Natural killer cell treated with Interleukin-12 subunit alpha and Interleukin-12 subunit beta and Interleukin-15 and Interleukin-18, amount 100 ng/mL, for 72 hours (primary cell): ENCODE data around the gene CCDC181. TPM values are rescaled to one million over a fixed set of nuclear protein-coding genes. Genes with fewer than 3 reads are reported as not detected.

Experiments
- ATAC-seq, 2 donors: fragments of 150-1000 bp; cut with Tn5 transposase in 1 of 2; sonication (Bioruptor Pico), chemical (Tn5 transposase) in 1 of 2; 2 replicates each; pipeline ENCODE4 v1.10.0; 2021
- DNase-seq: peaks from one replicate; pipeline ENCODE4 v3.0.0; 2022; ENCODE audit warnings: low spot score
- H3K27ac Mint-ChIP-seq, 2 donors: 1 replicate in 1 of 2; 2 replicates in 1 of 2; pipeline ENCODE4 v1.8.0; 2022; ENCODE audit warnings: mixed read lengths in 2 of 2, mild to moderate bottlenecking in 1 of 2, moderate library complexity in 1 of 2
- H3K27me3 Mint-ChIP-seq, 2 donors: 1 replicate in 1 of 2; 2 replicates in 1 of 2; pipeline ENCODE4 v1.8.0; 2022; ENCODE audit warnings: mixed read lengths in 2 of 2
- H3K36me3 Mint-ChIP-seq: one replicate; pipeline ENCODE4 v1.8.0; 2022; ENCODE audit warnings: mixed read lengths
- H3K4me1 Mint-ChIP-seq, 2 donors: 1 replicate in 1 of 2; 2 replicates in 1 of 2; pipeline ENCODE4 v1.8.0; 2022; ENCODE audit warnings: low read depth in 2 of 2, mixed read lengths in 2 of 2, mild to moderate bottlenecking in 1 of 2
- H3K4me3 Mint-ChIP-seq: one replicate; pipeline ENCODE4 v1.8.0; 2022; ENCODE audit warnings: mixed read lengths
- H3K9me3 Mint-ChIP-seq: 2 replicates; pipeline ENCODE4 v1.8.0; 2022; ENCODE audit warnings: mixed read lengths
- total RNA-seq, 2 donors: library from RNA; stranded (reverse); gene quantifications; one replicate each; pipeline ENCODE4 v1.2.3, GENCODE V29; 2022

The CCDC181 gene
- total RNA-seq, 2 donors from 2014 or later = 0.14 to 0.31 TPM

DNA sequence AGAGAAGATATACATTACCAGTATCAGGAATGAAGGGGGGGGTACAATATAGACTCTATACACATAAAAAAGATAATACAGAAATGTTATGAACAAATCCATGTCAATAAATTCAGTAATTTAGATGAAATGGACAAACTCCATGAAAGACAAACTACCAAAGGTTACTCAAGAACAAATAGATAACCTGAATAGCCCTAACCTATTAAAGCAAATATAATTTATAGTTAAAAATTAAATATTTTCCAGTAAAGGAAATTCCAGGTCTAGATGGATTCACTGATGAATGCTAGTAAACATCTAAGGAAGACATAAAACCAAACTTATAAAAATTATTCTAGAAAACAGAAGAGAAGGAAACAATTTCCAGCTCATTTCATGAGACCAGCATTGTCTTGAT, 46.1 kb downstream of the CCDC181 start:
- ATAC-seq (no peak), DNase-seq (no peak)
- Mint-ChIP-seq H3K9me3 (no peaks in the 10 kb centered on the region), H3K36me3 (peaks cover 26% of the 10 kb centered on the region), H3K27me3 (no peaks in the 10 kb centered on the region), H3K27ac (no peak overlapping the region), H3K4me3 (no peak overlapping the region), H3K4me1 (peaks cover 0 to 3% of the 10 kb centered on the region in 2 donors)

- Mint-ChIP-seq H3K27ac (no peak overlapping the region), H3K36me3 (peaks cover 14% of the 10 kb centered on the region), H3K4me3 (no peak overlapping the region), H3K4me1 (peaks cover 11 to 13% of the 10 kb centered on the region in 2 donors), H3K27me3 (no peaks in the 10 kb centered on the region), H3K9me3 (no peaks in the 10 kb centered on the region)
- ATAC-seq (no peak), DNase-seq (no peak)
Measured at GRCh38 chr1:169371404-169371803, 55.9 kb downstream of the CCDC181 start.

DNA sequence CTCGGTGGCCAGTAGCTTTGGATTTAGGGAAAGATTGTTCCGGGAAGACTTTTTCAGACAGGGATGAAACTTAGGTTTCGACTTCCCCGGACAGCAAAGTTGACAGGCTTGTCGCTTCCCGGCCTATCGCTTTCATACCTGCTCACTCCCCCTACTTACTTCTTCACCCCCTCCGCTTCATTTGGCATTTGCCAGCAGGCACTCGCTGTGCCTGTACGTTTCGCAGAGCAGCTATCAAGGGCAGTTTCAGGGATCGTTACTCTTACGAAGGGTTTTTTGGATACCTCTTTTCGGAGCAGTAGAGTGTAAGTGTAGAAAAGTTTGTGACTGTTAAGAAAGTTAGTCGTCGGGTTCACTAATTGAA, 58.9 kb downstream of the CCDC181 start:
- peaks cover 12% of the 10 kb centered on the region for H3K36me3 Mint-ChIP-seq
- DNase-seq (no peak), ATAC-seq (no peak)
- H3K27ac Mint-ChIP-seq = no peak overlapping the region
- H3K27me3 Mint-ChIP-seq = no peaks in the 10 kb centered on the region
- no peak overlapping the region for H3K4me3 Mint-ChIP-seq
- no peaks in the 10 kb centered on the region for H3K9me3 Mint-ChIP-seq
- peaks cover 14 to 20% of the 10 kb centered on the region in 2 donors for H3K4me1 Mint-ChIP-seq

DNA sequence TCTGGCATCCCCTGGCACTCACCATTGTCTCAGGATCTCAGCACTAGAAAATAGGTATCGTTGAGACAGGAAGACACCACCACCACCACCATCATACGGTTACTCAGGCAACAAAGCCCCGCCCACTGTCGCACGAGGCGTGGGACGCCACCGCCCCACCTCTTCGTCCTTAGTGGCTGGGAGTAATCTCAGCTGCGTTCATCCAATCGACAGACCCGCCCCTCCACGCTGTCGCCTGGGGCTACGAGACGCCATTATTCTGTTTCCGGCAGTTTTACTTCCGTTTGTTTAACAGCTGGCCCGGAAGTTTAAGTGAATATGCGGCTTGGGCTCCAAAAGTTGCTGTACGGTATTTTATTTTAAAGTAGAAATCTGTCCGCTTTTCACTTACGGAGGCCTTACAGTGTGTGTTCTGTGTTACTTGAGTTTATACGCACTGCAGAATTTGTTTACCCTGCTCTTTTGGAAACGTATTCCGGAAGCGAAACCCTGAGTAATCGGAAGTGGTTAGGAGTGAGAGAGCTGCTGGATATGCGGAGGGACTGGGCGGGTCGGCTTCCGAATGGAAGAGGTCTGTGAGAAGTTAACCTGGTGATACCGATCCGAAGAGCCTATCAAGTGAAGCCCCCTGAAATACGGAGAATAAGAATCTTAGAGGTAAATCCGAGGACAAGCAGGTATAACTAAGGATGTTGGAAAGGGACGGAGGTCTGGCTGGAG, 59.4 kb downstream of the CCDC181 start, which contains the start of the genes BLZF1 and NME7:
TSS of gene BLZF1 (plus strand) at position 510 of the 720 bp plus-strand sequence. CDS start 1,328 bp downstream, outside the sequence.
TSS of gene NME7 (minus strand) at position 112 of the 720 bp plus-strand sequence. CDS start at position 25, 87 bp downstream.
- peaks cover 12 to 19% of the 10 kb centered on the region in 2 donors for H3K4me1 Mint-ChIP-seq
- no peak within 1 kb of the TSS for H3K4me3 Mint-ChIP-seq
- no peak within 1 kb of the TSS for H3K27ac Mint-ChIP-seq
- peak; percentile 99 to 100 for ATAC-seq
- H3K9me3 Mint-ChIP-seq = no peaks in the 10 kb centered on the region
- H3K36me3 Mint-ChIP-seq = peaks cover 8% of the 10 kb centered on the region
- peak; percentile 98 for DNase-seq
- no peaks in the 10 kb centered on the region for H3K27me3 Mint-ChIP-seq

DNA sequence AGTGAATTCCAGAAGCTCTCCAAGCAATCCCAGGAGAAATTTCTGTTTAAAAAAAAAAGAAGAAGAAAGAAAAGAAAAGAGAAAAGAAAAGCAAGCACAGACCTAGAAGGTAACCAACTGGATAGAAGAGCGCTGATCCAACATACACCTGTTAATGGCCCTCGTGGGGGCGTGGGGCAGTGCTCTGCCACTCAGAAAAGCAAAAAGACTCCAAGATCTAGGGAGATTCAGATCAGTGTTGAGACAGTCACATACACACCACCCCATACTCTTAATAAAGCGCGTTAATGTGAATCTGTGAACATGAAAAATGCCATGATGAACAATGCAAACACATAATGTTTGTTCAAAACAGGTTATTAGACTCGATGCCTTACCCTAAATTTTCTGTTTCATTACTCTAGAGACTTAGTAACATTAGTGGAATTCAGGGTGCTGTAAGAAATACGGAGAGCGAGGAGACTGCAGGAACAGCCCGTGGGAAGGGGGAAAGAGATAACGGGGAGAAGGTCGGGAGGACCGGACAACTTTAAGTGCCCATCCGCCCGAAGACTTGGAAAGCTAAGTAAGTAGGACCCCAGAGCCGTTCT, 60.1 kb downstream of the CCDC181 start:
- Mint-ChIP-seq H3K27me3 (no peaks in the 10 kb centered on the region), H3K4me1 (peaks cover 12 to 22% of the 10 kb centered on the region in 2 donors), H3K9me3 (no peaks in the 10 kb centered on the region), H3K27ac (no peak overlapping the region), H3K36me3 (peaks cover 7% of the 10 kb centered on the region), H3K4me3 (no peak overlapping the region)
- ATAC-seq (no peak), DNase-seq (no peak)

DNA sequence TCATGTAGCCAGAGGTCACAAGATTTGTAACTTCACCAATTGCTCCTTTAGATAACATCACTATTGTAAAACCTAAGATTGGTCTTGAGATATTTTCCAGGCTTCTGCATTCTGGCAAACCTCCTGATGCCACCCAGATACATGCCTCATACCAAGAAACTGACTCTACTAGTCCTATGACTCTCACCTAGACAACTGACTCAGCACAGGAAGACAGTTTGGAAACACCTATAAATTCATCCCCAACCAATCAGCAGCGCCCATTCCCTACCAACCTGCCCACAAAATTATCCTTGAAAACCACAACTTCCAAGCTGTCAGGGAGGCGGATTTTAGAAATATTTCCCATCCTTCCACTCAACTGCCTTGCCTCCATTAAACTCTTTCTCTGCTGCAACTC, 62.3 kb downstream of the CCDC181 start:
- H3K27ac Mint-ChIP-seq = no peak overlapping the region
- ATAC-seq = no peak
- H3K9me3 Mint-ChIP-seq = no peaks in the 10 kb centered on the region
- no peak overlapping the region for H3K4me3 Mint-ChIP-seq
- no peak for DNase-seq
- H3K36me3 Mint-ChIP-seq = no peaks in the 10 kb centered on the region
- peaks cover 6 to 16% of the 10 kb centered on the region in 2 donors for H3K4me1 Mint-ChIP-seq
- no peaks in the 10 kb centered on the region for H3K27me3 Mint-ChIP-seq

GRCh38 chr1:169363046-169363730, 64.1 kb downstream of the CCDC181 start:
- DNase-seq (no peak), ATAC-seq (peak in 1 of 2 donors; percentile 51)
- no peaks in the 10 kb centered on the region for H3K9me3 Mint-ChIP-seq
- no peaks in the 10 kb centered on the region for H3K27me3 Mint-ChIP-seq
- H3K4me3 Mint-ChIP-seq = peak overlapping the region; percentile 24
- H3K36me3 Mint-ChIP-seq = no peaks in the 10 kb centered on the region
- H3K4me1 Mint-ChIP-seq = peaks cover 5 to 16% of the 10 kb centered on the region in 2 donors
- H3K27ac Mint-ChIP-seq = peak overlapping the region; percentile 20 to 47

DNA sequence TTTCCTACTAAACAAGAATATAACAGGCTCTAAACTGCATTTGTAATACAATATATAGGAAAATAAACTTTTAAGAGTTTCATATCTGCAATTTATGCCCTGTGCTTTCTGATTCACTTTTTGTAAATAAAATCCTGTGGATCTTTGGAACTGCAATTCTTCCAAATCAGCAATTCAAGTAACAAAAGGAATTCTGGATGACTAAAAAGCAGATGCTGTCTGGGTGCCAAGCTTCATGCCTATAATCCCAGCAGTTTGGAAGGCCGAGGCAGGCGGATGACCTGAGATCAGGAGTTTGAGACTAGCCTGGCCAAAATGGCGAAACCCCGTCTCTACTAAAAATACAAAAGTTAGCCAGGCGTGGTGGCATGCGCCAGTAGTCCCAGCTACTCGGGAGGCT, 66.0 kb downstream of the CCDC181 start:
- no peaks in the 10 kb centered on the region for H3K27me3 Mint-ChIP-seq
- DNase-seq (no peak), ATAC-seq (no peak)
- H3K4me1 Mint-ChIP-seq = peaks cover 5 to 16% of the 10 kb centered on the region in 2 donors
- no peaks in the 10 kb centered on the region for H3K9me3 Mint-ChIP-seq
- H3K27ac Mint-ChIP-seq = no peak overlapping the region
- no peak overlapping the region for H3K4me3 Mint-ChIP-seq
- H3K36me3 Mint-ChIP-seq = no peaks in the 10 kb centered on the region

DNA sequence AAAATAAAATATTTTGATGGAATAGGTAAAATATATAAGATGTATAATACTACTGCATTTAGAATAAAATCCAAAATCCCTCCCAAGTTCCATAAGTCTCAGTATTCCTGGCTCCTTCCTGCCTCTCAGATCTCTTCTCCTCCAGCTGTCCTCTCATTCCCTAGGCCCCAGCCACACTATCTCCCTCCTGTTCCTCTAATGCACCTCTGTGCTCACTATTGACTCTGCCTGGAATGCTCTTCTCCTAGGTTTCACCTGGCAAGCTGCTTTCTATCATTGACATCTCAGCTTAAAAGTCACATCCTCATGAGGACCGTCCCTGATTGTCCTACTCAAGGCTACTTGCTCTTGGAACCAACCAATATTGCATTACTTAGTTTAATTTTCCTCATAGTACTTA, 66.9 kb downstream of the CCDC181 start:
- Mint-ChIP-seq H3K27ac (no peak overlapping the region), H3K4me1 (peaks cover 5 to 16% of the 10 kb centered on the region in 2 donors), H3K9me3 (no peaks in the 10 kb centered on the region), H3K4me3 (no peak overlapping the region), H3K36me3 (no peaks in the 10 kb centered on the region), H3K27me3 (no peaks in the 10 kb centered on the region)
- ATAC-seq (no peak), DNase-seq (no peak)

DNA sequence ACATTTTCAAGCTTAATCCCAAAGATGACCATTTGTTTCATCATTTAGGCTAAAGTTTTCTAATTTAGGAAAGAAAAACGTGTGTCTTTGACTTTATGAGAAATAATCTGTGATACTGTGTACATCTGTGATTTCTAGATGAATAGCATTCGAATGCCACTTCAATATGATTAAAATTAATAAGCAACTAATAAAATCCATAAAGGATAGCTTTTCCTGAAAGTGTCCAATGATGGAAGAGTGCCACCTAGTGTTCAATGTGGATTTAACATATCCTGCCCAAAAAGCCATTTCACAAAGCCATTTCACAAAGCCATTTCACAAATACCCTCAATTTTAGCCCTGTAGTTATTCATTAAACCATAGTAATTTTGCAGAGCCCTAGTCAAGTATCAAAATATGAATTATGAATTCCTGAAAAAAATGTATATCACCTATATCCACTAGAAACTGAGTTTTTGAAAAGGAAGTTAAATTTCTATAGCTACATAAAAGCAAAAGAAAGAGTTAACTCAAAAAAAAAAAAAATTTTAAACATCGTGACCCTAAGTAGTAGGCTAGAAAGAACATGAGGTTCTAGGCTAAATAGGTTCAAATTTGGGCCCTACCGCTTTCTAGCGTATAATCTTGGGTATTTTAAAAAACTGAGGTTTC, 78.8 kb downstream of the CCDC181 start:
- H3K27ac Mint-ChIP-seq = no peak overlapping the region
- DNase-seq (peak; percentile 81), ATAC-seq (no peak)
- H3K4me1 Mint-ChIP-seq = no peaks in the 10 kb centered on the region
- no peak overlapping the region for H3K4me3 Mint-ChIP-seq
- no peaks in the 10 kb centered on the region for H3K9me3 Mint-ChIP-seq
- no peaks in the 10 kb centered on the region for H3K27me3 Mint-ChIP-seq
- H3K36me3 Mint-ChIP-seq = no peaks in the 10 kb centered on the region

DNA sequence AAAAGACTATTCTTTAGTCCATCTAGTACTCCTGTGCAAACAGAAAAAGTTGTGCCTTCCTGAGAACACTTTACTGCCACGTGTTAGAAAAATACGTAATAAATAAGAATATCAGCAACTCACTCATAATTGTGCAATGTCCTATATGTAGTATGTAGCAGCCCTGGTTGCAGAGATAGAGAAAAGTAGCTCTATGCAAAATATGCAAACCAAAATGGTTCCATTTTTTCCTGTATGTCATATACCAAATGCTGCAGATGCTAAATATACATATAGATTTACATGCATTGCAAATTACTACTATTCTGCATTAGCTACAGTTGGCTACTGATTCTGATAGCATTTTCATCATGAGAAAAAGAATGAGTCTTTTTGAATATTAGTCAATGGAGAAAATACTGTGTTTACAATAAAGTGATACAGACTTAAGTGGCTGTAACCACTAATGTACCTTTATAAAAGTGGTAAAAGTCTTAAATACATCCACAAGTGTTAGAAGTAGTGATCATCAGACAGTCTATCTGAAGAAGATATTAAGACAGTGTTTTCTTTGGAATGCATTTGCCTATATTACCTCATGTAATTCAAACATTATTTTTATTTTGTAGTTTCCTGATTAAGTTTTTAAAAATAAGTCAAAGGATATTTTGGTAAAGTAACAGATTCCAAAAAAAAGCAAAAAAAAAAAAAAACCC, 79.4 kb downstream of the CCDC181 start:
- Mint-ChIP-seq H3K4me3 (no peak overlapping the region), H3K27me3 (no peaks in the 10 kb centered on the region), H3K36me3 (no peaks in the 10 kb centered on the region), H3K4me1 (no peaks in the 10 kb centered on the region), H3K9me3 (no peaks in the 10 kb centered on the region), H3K27ac (no peak overlapping the region)
- DNase-seq = no peak
- no peak for ATAC-seq

GRCh38 chr1:169346036-169346589, 81.2 kb downstream of the CCDC181 start:
- no peak overlapping the region for H3K27ac Mint-ChIP-seq
- DNase-seq (no peak), ATAC-seq (no peak)
- H3K9me3 Mint-ChIP-seq = no peaks in the 10 kb centered on the region
- no peaks in the 10 kb centered on the region for H3K27me3 Mint-ChIP-seq
- H3K4me1 Mint-ChIP-seq = no peaks in the 10 kb centered on the region
- H3K4me3 Mint-ChIP-seq = no peak overlapping the region
- H3K36me3 Mint-ChIP-seq = no peaks in the 10 kb centered on the region

GRCh38 chr1:169345511-169345910, 81.8 kb downstream of the CCDC181 start:
- Mint-ChIP-seq H3K27me3 (no peaks in the 10 kb centered on the region), H3K9me3 (no peaks in the 10 kb centered on the region), H3K36me3 (peaks cover 3% of the 10 kb centered on the region), H3K27ac (no peak overlapping the region), H3K4me3 (no peak overlapping the region), H3K4me1 (no peaks in the 10 kb centered on the region)
- no peak for DNase-seq
- ATAC-seq = no peak
